ENCODE measurements around the gene SIAE. TPM values are rescaled to one million over a fixed set of nuclear protein-coding genes. Genes with fewer than 3 reads are reported as not detected.

The SIAE gene
- total and polyA plus RNA-seq, 10 of the 15 experiments (the other 5 are each of a cell fraction or from before 2014, with no cell fraction given): 0.93 to 6.9 (median 4.2) TPM

GRCh38 chr11:124622531-124623451 lies 50.7 kb downstream of the SIAE start, which contains the start of gene TBRG1 (continued):
- TF ChIP-seq, protein P1, sequence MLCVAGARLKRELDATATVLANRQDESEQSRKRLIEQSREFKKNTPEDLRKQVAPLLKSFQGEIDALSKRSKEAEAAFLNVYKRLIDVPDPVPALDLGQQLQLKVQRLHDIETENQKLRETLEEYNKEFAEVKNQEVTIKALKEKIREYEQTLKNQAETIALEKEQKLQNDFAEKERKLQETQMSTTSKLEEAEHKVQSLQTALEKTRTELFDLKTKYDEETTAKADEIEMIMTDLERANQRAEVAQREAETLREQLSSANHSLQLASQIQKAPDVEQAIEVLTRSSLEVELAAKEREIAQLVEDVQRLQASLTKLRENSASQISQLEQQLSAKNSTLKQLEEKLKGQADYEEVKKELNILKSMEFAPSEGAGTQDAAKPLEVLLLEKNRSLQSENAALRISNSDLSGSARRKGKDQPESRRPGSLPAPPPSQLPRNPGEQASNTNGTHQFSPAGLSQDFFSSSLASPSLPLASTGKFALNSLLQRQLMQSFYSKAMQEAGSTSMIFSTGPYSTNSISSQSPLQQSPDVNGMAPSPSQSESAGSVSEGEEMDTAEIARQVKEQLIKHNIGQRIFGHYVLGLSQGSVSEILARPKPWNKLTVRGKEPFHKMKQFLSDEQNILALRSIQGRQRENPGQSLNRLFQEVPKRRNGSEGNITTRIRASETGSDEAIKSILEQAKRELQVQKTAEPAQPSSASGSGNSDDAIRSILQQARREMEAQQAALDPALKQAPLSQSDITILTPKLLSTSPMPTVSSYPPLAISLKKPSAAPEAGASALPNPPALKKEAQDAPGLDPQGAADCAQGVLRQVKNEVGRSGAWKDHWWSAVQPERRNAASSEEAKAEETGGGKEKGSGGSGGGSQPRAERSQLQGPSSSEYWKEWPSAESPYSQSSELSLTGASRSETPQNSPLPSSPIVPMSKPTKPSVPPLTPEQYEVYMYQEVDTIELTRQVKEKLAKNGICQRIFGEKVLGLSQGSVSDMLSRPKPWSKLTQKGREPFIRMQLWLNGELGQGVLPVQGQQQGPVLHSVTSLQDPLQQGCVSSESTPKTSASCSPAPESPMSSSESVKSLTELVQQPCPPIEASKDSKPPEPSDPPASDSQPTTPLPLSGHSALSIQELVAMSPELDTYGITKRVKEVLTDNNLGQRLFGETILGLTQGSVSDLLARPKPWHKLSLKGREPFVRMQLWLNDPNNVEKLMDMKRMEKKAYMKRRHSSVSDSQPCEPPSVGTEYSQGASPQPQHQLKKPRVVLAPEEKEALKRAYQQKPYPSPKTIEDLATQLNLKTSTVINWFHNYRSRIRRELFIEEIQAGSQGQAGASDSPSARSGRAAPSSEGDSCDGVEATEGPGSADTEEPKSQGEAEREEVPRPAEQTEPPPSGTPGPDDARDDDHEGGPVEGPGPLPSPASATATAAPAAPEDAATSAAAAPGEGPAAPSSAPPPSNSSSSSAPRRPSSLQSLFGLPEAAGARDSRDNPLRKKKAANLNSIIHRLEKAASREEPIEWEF (IDR thresholded peaks at IDR 0.05; ENCODE audit: insufficient replicate concordance, low read depth, low read length): no peak
- TF ChIP-seq NBN (IDR thresholded peaks at IDR 0.05) (no peak), TCF7 (IDR thresholded peaks at IDR 0.05; ENCODE audit: borderline replicate concordance) (no peak), ZNF687 (IDR thresholded peaks at IDR 0.05) (peak; percentile 62; the same call in 1 of the 2 replicates), RFX5 (IDR thresholded peaks at IDR 0.05; ENCODE audit: low read depth, low read length) (no peak), RAD21 (IDR thresholded peaks at IDR 0.05; ENCODE audit: insufficient read depth, low read depth, low read length) (no peak), E2F8 (IDR thresholded peaks at IDR 0.05; ENCODE audit: low read depth, partially characterized antibody) (peak; percentile 62), BMI1 (IDR thresholded peaks at IDR 0.05; ENCODE audit: borderline replicate concordance) (peak; percentile 28; the same call in 1 of the 2 replicates), ATF7 (IDR thresholded peaks at IDR 0.05; ENCODE audit: low read depth) (peak; percentile 36; the same call in 1 of the 2 replicates), LARP7 (IDR thresholded peaks at IDR 0.05) (0 out of 2 replicates have a peak, but pooled peaks have one; percentile 43), JUND (IDR thresholded peaks at IDR 0.05; ENCODE audit: low read depth, low read length) (no peak), MYB (IDR thresholded peaks at IDR 0.05; ENCODE audit: borderline replicate concordance, low read depth, low read length) (no peak), RELB (IDR thresholded peaks at IDR 0.05; ENCODE audit: low read depth) (peak; percentile 64; the same call in 1 of the 2 replicates), WRNIP1 (IDR thresholded peaks at IDR 0.05; ENCODE audit: borderline replicate concordance, low read depth, low read length) (no peak)
